K562 (cell line): ENCODE measurements around the gene CLDN7. TPM values are rescaled to one million over a fixed set of nuclear protein-coding genes. Genes with fewer than 3 reads are reported as not detected.

Source experiments
- ELF4 ChIP-seq: fragments of 450-650 bp; formaldehyde crosslinking; IDR thresholded peaks from 2 replicates; pipeline ENCODE4 v1.4.0; 2022; ENCODE audit warnings: missing genetic modification characterization
- GABPB1 ChIP-seq: sonication (generic); formaldehyde crosslinking; IDR thresholded peaks from 2 replicates; pipeline ENCODE4 v1.8.0; 2022; ENCODE audit warnings: mild to moderate bottlenecking, missing genetic modification reagents
- HMG20B ChIP-seq: fragments of 250-450 bp; sonication (Bioruptor Pico); IDR thresholded peaks from 2 replicates; pipeline ENCODE4 v1.5.0; 2021; ENCODE audit warnings: mild to moderate bottlenecking
- HMGN3 ChIP-seq: IDR thresholded peaks from 2 replicates; pipeline ENCODE4 v1.6.1; 2011; ENCODE audit warnings: borderline replicate concordance, low read depth, mild to moderate bottlenecking, mixed read lengths, low read length; ENCODE audit not compliant: insufficient read length; ENCODE audit errors: extremely low read depth
- KAT2B ChIP-seq: IDR thresholded peaks from one replicate; pipeline ENCODE4 v1.6.1; 2012; ENCODE audit warnings: low read depth, mild to moderate bottlenecking, control low read depth, inconsistent platforms, low read length, moderate library complexity
- KDM4B ChIP-seq, 2 experiments: fragments of 450-650 bp in 1 of 2; sonication (generic) in 1 of 2; IDR thresholded peaks; 2 replicates each; pipeline ENCODE4 v1.6.1; 2016 to 2017; ENCODE audit warnings: borderline replicate concordance in 2 of 2, antibody characterized with exemption in 1 of 2, low read depth in 1 of 2, mild to moderate bottlenecking in 1 of 2
- POLR2H ChIP-seq: IDR thresholded peaks from 2 replicates; pipeline ENCODE4 v1.6.1; 2016; ENCODE audit warnings: missing genetic modification characterization, low read depth, mild to moderate bottlenecking, control low read depth, missing compliant biosample characterization, moderate library complexity
- RB1 ChIP-seq: fragments of 450-650 bp; IDR thresholded peaks from 2 replicates; pipeline ENCODE4 v1.6.1; 2017; ENCODE audit warnings: low read depth, mild to moderate bottlenecking
- RHOXF2B ChIP-seq: fragments of 250-450 bp; sonication (Bioruptor Pico); conservative IDR thresholded peaks from 2 replicates; pipeline ENCODE4 v1.5.1; 2021
- SLC30A9 ChIP-seq: fragments of 250-450 bp; sonication (Bioruptor Pico); IDR thresholded peaks from 2 replicates; pipeline ENCODE4 v1.8.0; 2022; ENCODE audit warnings: mild to moderate bottlenecking, moderate library complexity
- SMC3 ChIP-seq: conservative IDR thresholded peaks from 2 replicates; pipeline ENCODE4 v1.6.1; 2011; ENCODE audit warnings: low read depth, low read length, improper control_type of control experiment; ENCODE audit not compliant: insufficient read depth
- U2AF1 ChIP-seq: fragments of 200-400 bp; formaldehyde crosslinking; optimal IDR thresholded peaks from 2 replicates; pipeline ENCODE3; 2017; ENCODE audit warnings: mild to moderate bottlenecking, low read depth, low read length, moderate library complexity
- ZBTB34 ChIP-seq: fragments of 250-450 bp; sonication (Bioruptor Pico); IDR thresholded peaks from 2 replicates; pipeline ENCODE4 v1.8.0; 2021; ENCODE audit warnings: mild to moderate bottlenecking, moderate library complexity
- polyA plus RNA-seq, 8 experiments: library from polyadenylated mRNA; depleted of rRNA in 4 of 8; stranded (reverse) in 5 of 8; unstranded in 3 of 8; fragments of >200 nt; fragmentation: Nextera tagmentation in 2 of 8; fragmentation: Illumina TruSeq in 1 of 8; extraction: Ambion mirVana in 2 of 8; extraction: Trizol in 1 of 8; gene quantifications; 2 replicates each; pipeline versions ENCODE4 v1.2.1 to v1.2.3, GENCODE V29; 2011 to 2014; ENCODE audit warnings: inconsistent platforms in 1 of 8, missing spikeins in 1 of 8
- total RNA-seq, 7 experiments: library from RNA; depleted of rRNA in 6 of 7; stranded (reverse); fragments of >200 nt in 6 of 7; fragmentation: Illumina TruSeq in 2 of 7; extraction: Trizol in 2 of 7; gene quantifications; 2 replicates each; pipeline versions ENCODE4 v1.2.1 to v1.2.3, GENCODE V29; 2011 to 2021; ENCODE audit warnings: low replicate concordance in 1 of 7
- TF ChIP-seq, protein P1 (sequence below), 2 experiments: fragments of 450-650 bp; IDR thresholded peaks; 2 replicates each; pipeline ENCODE4 v1.6.1; 2018; ENCODE audit warnings: mild to moderate bottlenecking in 2 of 2, low read depth in 1 of 2; ENCODE audit not compliant: partially characterized antibody in 2 of 2
- TF ChIP-seq, protein P2 (sequence below): fragments of 450-650 bp; IDR thresholded peaks from 2 replicates; pipeline ENCODE4 v1.7.0; 2016; ENCODE audit warnings: borderline replicate concordance
- TF ChIP-seq, protein P3 (sequence below), 2 experiments: fragments of 450-650 bp; conservative IDR thresholded peaks; 2 replicates each; pipeline ENCODE4 v1.6.1; 2017; ENCODE audit warnings: mild to moderate bottlenecking in 2 of 2, moderate library complexity in 2 of 2

CLDN7 gene
- total and polyA plus RNA-seq, 9 of the 15 experiments (the other 6 are each of a cell fraction or from before 2014, with no cell fraction given) = 2.2 to 14.5 (median 7.6) TPM

- TF ChIP-seq, protein P1, sequence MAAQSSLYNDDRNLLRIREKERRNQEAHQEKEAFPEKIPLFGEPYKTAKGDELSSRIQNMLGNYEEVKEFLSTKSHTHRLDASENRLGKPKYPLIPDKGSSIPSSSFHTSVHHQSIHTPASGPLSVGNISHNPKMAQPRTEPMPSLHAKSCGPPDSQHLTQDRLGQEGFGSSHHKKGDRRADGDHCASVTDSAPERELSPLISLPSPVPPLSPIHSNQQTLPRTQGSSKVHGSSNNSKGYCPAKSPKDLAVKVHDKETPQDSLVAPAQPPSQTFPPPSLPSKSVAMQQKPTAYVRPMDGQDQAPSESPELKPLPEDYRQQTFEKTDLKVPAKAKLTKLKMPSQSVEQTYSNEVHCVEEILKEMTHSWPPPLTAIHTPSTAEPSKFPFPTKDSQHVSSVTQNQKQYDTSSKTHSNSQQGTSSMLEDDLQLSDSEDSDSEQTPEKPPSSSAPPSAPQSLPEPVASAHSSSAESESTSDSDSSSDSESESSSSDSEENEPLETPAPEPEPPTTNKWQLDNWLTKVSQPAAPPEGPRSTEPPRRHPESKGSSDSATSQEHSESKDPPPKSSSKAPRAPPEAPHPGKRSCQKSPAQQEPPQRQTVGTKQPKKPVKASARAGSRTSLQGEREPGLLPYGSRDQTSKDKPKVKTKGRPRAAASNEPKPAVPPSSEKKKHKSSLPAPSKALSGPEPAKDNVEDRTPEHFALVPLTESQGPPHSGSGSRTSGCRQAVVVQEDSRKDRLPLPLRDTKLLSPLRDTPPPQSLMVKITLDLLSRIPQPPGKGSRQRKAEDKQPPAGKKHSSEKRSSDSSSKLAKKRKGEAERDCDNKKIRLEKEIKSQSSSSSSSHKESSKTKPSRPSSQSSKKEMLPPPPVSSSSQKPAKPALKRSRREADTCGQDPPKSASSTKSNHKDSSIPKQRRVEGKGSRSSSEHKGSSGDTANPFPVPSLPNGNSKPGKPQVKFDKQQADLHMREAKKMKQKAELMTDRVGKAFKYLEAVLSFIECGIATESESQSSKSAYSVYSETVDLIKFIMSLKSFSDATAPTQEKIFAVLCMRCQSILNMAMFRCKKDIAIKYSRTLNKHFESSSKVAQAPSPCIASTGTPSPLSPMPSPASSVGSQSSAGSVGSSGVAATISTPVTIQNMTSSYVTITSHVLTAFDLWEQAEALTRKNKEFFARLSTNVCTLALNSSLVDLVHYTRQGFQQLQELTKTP (IDR thresholded peaks at IDR 0.05; ENCODE audit: low read depth in 1 of 2, partially characterized antibody in 2 of 2) = peak in 1 of 2 experiments; percentile 97
- TF ChIP-seq U2AF1 (no peak), KAT2B (no peak), RHOXF2B (CRISPR knock-in tag) (no peak), SMC3 (no peak), RB1 (0 out of 2 replicates have a peak, but pooled peaks have one; percentile 29), POLR2H (peak; percentile 58), GABPB1 (CRISPR knock-in tag) (peak; percentile 97), ELF4 (CRISPR knock-in tag) (peak; percentile 43; the same call in 1 of the 2 replicates), HMG20B (CRISPR knock-in tag) (no peak), HMGN3 (peak; percentile 71), KDM4B (IDR thresholded peaks at IDR 0.05; ENCODE audit: borderline replicate concordance in 2 of 2, low read depth in 1 of 2) (peak in 1 of 2 experiments; percentile 93; a peak in 2 of 4 replicates), SLC30A9 (CRISPR knock-in tag) (no peak), ZBTB34 (CRISPR knock-in tag) (no peak)
- TF ChIP-seq, protein P2, sequence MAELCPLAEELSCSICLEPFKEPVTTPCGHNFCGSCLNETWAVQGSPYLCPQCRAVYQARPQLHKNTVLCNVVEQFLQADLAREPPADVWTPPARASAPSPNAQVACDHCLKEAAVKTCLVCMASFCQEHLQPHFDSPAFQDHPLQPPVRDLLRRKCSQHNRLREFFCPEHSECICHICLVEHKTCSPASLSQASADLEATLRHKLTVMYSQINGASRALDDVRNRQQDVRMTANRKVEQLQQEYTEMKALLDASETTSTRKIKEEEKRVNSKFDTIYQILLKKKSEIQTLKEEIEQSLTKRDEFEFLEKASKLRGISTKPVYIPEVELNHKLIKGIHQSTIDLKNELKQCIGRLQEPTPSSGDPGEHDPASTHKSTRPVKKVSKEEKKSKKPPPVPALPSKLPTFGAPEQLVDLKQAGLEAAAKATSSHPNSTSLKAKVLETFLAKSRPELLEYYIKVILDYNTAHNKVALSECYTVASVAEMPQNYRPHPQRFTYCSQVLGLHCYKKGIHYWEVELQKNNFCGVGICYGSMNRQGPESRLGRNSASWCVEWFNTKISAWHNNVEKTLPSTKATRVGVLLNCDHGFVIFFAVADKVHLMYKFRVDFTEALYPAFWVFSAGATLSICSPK = no peak
- TF ChIP-seq, protein P3, sequence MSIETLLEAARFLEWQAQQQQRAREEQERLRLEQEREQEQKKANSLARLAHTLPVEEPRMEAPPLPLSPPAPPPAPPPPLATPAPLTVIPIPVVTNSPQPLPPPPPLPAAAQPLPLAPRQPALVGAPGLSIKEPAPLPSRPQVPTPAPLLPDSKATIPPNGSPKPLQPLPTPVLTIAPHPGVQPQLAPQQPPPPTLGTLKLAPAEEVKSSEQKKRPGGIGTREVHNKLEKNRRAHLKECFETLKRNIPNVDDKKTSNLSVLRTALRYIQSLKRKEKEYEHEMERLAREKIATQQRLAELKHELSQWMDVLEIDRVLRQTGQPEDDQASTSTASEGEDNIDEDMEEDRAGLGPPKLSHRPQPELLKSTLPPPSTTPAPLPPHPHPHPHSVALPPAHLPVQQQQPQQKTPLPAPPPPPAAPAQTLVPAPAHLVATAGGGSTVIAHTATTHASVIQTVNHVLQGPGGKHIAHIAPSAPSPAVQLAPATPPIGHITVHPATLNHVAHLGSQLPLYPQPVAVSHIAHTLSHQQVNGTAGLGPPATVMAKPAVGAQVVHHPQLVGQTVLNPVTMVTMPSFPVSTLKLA (conservative IDR thresholded peaks at IDR 0.05) = peak; percentile 66 to 80
Measured at GRCh38 chr17:7239091-7240027, 22.9 kb downstream of the CLDN7 start, which contains the start of gene PHF23 (continued).
